Stimulated activated naive B cell treated with anti-CD40 and anti-IgM and Interleukin-4, amounts not matched to agents 10 μg/mL and 1 μg/mL and 100 μg/mL, for 72 hours (primary cell): ENCODE measurements around the gene AGXT.

ENCODE experiments used
- ATAC-seq, 2 donors: fragments of 150-1000 bp; cut with Tn5 transposase; replicated peaks; 2 replicates each; pipeline ENCODE4 v1.10.0; 2021; ENCODE audit warnings: moderate library complexity in 1 of 2
- DNase-seq: peaks from one replicate; pipeline ENCODE4 v3.0.0; 2021
- H3K27ac Mint-ChIP-seq: one replicate; pipeline ENCODE4 v1.8.0; 2022; ENCODE audit warnings: mild to moderate bottlenecking, mixed read lengths
- H3K27me3 Mint-ChIP-seq, 2 donors: one replicate each; pipeline ENCODE4 v1.8.0; 2022; ENCODE audit warnings: mixed read lengths in 2 of 2
- H3K36me3 Mint-ChIP-seq, 2 donors: one replicate each; pipeline ENCODE4 v1.8.0; 2022; ENCODE audit warnings: mixed read lengths in 2 of 2, mild to moderate bottlenecking in 1 of 2
- H3K4me1 Mint-ChIP-seq, 2 donors: one replicate each; pipeline ENCODE4 v1.8.0; 2022; ENCODE audit warnings: mixed read lengths in 2 of 2, mild to moderate bottlenecking in 1 of 2
- H3K4me3 Mint-ChIP-seq, 2 donors: one replicate each; pipeline ENCODE4 v1.8.0; 2022; ENCODE audit warnings: mild to moderate bottlenecking in 2 of 2, mixed read lengths in 2 of 2, moderate library complexity in 1 of 2
- H3K9me3 Mint-ChIP-seq, 2 donors: one replicate each; pipeline ENCODE4 v1.8.0; 2022; ENCODE audit warnings: mixed read lengths in 2 of 2, mild to moderate bottlenecking in 1 of 2

Gene AGXT

DNA sequence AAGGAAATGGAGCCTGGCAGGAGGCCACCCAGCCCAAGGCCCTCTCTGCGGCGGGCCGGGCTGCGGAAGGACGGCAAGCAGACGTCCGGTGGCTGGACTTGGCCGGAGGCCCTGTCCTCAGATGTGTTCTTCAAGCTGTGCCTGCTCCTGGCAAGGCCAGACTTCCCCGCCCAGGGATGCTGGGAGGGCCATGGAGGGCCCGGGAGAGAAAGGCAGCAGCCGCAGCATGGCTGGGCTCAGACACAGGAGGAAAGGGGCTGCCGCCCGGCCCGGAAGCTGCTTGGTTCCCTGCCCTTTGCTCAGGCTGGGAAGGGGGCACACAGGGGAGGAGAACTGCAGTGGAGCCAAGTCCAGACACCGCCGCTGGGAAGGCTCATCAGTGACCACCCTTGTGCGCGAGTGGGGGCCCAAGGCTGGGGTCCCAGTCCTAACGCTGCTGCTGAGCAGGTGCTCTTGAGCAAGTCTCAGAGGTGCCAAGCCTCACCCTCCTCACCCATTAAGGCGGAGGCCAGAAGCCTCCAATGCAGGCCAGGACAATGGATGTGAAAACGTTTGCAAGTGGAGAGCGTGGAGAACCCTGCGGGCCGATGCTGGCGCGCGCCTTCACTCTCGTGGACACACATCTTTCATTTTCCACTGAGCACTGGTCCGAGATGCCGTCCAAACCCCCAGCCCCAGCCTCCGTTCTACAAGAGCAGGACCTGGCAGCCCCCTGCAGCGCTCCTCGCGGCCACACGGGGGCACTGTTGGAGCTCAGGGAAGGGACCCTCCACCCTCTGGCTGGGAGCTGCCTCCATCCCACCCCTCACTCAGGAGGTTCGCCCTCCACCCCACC is 45.4 kb downstream of the AGXT start:
- DNase-seq (peak; percentile 29), ATAC-seq (peak; percentile 56 to 57)
- Mint-ChIP-seq H3K4me3 (no peak overlapping the region), H3K27ac (no peak overlapping the region), H3K9me3 (no peaks in the 10 kb centered on the region), H3K36me3 (no peaks in the 10 kb centered on the region), H3K4me1 (peaks cover 10 to 21% of the 10 kb centered on the region in 2 donors), H3K27me3 (peaks cover 29 to 61% of the 10 kb centered on the region in 2 donors)

GRCh38 chr2:240914645-240915525 is 46.3 kb downstream of the AGXT start:
- no peak for DNase-seq
- H3K4me1 Mint-ChIP-seq: peaks cover 10 to 21% of the 10 kb centered on the region in 2 donors
- H3K4me3 Mint-ChIP-seq: no peak overlapping the region
- no peaks in the 10 kb centered on the region for H3K36me3 Mint-ChIP-seq
- no peak for ATAC-seq
- no peak overlapping the region for H3K27ac Mint-ChIP-seq
- H3K27me3 Mint-ChIP-seq: peaks cover 29 to 53% of the 10 kb centered on the region in 2 donors
- H3K9me3 Mint-ChIP-seq: no peaks in the 10 kb centered on the region

DNA sequence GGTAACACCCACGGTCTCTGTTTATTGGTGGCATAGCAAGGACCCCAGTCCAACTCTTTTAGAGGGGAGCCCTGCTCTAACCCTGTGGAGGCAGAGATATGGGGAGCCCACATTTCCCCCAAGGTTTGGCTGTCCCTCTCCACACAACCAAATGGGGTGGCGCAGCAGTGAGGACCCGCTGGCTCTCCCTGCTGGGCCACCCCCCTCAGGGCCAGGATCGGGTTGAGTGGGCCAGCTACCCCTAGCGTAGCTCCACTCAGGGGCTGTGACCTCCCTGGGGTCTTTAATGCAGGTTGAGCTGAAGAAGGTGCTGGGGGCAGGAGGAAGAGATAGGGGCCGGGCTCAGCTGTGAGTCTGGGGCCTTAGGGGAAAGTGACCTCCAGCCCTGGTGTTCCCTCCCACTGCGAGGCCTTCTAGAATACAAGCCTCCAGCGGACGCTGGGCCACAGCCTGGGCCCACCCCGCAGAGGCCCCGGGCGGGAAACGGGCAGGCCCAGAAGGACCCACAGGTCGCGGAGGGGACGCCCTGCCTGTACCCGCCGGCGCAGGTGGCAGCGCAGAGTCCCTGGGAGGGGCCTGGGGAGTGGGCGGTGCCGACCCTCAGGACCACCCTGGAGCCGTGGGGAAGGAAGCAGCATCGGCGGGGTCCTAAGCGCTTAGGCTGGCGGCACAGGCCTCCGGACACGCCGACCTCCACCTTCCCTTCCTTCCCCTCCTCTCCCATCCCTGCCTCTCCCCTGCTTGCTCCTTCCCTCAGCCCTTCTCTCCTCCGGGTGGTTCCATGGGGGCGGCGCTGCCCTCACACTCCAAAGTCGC is 47.1 kb downstream of the AGXT start:
- Mint-ChIP-seq H3K36me3 (no peaks in the 10 kb centered on the region), H3K27me3 (peaks cover 29 to 53% of the 10 kb centered on the region in 2 donors), H3K27ac (no peak overlapping the region), H3K4me3 (no peak overlapping the region), H3K4me1 (peaks cover 10 to 21% of the 10 kb centered on the region in 2 donors), H3K9me3 (no peaks in the 10 kb centered on the region)
- DNase-seq (no peak), ATAC-seq (no peak)

DNA sequence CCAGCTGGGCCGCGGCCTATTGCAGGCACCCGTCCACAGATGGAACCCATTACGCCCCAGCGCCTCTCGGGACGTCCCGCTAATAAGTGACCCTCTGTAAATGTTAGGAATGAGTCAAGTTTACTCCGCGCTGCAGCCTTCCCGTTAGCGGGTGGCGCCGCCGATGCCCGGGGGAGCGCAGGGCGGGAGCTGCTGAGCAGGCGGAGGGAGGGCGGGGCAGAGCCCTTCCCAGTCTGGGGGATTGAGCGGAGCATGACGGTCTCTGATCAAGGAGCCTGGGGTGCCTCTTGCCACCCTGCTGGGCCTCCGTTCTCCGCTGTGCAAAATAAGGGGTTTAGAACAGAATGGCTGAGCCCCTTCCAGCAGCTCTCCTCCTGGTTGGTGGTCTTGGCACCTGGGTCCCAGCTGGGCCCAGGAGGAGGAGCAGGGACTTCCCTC is 48.0 kb downstream of the AGXT start:
- no peak overlapping the region for H3K27ac Mint-ChIP-seq
- no peak for DNase-seq
- peak; percentile 53 to 63 for ATAC-seq

GRCh38 chr2:240917009-240917683 is 48.5 kb downstream of the AGXT start:
- no peak for ATAC-seq
- Mint-ChIP-seq H3K27me3 (peaks cover 26 to 49% of the 10 kb centered on the region in 2 donors), H3K27ac (no peak overlapping the region), H3K4me1 (peaks cover 10 to 21% of the 10 kb centered on the region in 2 donors), H3K4me3 (peak overlapping the region in 1 of 2 donors; percentile 41), H3K9me3 (no peaks in the 10 kb centered on the region), H3K36me3 (no peaks in the 10 kb centered on the region)
- DNase-seq: no peak

More for the DNA sequence above, 48.0 kb downstream of the AGXT start:
- Mint-ChIP-seq H3K4me1 (peaks cover 10 to 21% of the 10 kb centered on the region in 2 donors), H3K27me3 (peaks cover 29 to 53% of the 10 kb centered on the region in 2 donors), H3K9me3 (no peaks in the 10 kb centered on the region), H3K4me3 (peak overlapping the region; percentile 41 to 62), H3K36me3 (no peaks in the 10 kb centered on the region)

DNA sequence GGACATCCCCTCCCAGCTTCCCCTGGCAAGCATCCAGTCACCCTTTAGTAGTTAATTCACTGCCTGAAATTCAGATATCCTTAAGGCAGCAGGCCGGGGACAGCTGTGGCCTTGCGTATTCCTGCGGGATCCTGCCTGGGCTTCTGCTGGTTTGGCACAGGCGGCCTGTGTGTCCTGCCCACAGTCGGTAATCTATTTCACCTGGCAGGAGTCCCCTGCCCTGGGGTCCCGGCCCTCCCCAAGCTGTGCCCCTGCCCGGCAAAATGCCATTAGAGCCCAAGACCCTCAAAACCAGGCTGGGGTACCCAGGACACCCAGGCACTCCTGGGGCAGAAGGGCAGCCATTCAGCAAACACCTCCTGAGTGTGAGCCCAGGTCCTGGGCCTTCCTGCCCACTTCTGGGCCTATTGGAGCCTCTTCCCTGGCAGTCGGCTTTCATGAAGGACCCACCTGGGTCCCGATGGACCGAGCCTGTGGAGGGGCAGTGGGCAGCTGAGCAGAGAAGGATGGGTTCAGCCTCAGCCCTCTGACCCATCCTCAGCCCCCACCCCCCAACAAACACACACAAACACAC is 49.1 kb downstream of the AGXT start:
- H3K4me3 Mint-ChIP-seq: no peak overlapping the region
- H3K27ac Mint-ChIP-seq: no peak overlapping the region
- H3K36me3 Mint-ChIP-seq: no peaks in the 10 kb centered on the region

GRCh38 chr2:240918258-240919091 is 49.9 kb downstream of the AGXT start:
- H3K27ac Mint-ChIP-seq: no peak overlapping the region
- no peak for DNase-seq
- ATAC-seq: no peak
- peaks cover 10 to 21% of the 10 kb centered on the region in 2 donors for H3K4me1 Mint-ChIP-seq
- no peaks in the 10 kb centered on the region for H3K36me3 Mint-ChIP-seq
- H3K27me3 Mint-ChIP-seq: peaks cover 14 to 37% of the 10 kb centered on the region in 2 donors
- H3K4me3 Mint-ChIP-seq: no peak overlapping the region
- H3K9me3 Mint-ChIP-seq: no peaks in the 10 kb centered on the region

More for the DNA sequence above, 49.1 kb downstream of the AGXT start:
- DNase-seq: no peak
- Mint-ChIP-seq H3K27me3 (peaks cover 21 to 43% of the 10 kb centered on the region in 2 donors), H3K4me1 (peaks cover 10 to 21% of the 10 kb centered on the region in 2 donors), H3K9me3 (no peaks in the 10 kb centered on the region)
- no peak for ATAC-seq

DNA sequence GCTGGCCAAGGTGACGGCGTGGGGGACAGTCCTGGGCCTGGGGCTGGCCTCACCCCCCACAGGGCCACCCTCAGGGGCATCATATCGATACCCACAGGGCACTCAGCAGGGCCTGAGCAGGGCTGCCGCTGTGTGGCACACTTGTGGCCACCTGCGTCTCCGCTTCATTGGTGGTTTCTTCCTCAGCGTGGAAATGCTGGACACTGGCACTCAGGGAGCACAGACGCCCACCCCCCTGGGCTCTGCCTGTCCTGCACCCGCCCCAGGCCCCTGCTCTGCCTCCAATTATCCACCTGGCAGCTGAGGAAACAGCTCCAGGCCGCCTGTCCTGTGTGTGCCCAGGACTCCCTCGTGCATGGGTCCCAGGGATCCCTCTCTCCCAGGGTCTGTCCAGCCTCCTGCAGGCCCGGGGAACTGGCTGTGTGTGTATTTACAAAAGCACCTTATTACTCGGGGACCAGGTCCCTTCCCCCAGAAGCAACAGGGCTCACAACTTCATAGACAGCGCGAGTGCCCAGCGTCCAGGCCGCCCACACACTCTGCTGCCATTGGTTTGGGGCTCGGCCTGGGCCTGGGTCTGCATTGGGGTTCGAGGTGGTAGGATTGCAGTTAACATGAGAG is 50.6 kb downstream of the AGXT start:
- Mint-ChIP-seq H3K36me3 (no peaks in the 10 kb centered on the region), H3K27me3 (peaks cover 14 to 30% of the 10 kb centered on the region in 2 donors), H3K4me3 (no peak overlapping the region), H3K9me3 (no peaks in the 10 kb centered on the region), H3K4me1 (peaks cover 10 to 21% of the 10 kb centered on the region in 2 donors), H3K27ac (no peak overlapping the region)
- ATAC-seq (no peak), DNase-seq (no peak)

- no peaks in the 10 kb centered on the region for H3K9me3 Mint-ChIP-seq
- H3K4me1 Mint-ChIP-seq: peaks cover 10 to 17% of the 10 kb centered on the region in 2 donors
- H3K27me3 Mint-ChIP-seq: peaks cover 10 to 23% of the 10 kb centered on the region in 2 donors
- H3K36me3 Mint-ChIP-seq: no peaks in the 10 kb centered on the region
- DNase-seq: no peak
- H3K4me3 Mint-ChIP-seq: no peak overlapping the region
- no peak overlapping the region for H3K27ac Mint-ChIP-seq
- no peak for ATAC-seq
Measured at GRCh38 chr2:240919786-240920782, 51.5 kb downstream of the AGXT start.

DNA sequence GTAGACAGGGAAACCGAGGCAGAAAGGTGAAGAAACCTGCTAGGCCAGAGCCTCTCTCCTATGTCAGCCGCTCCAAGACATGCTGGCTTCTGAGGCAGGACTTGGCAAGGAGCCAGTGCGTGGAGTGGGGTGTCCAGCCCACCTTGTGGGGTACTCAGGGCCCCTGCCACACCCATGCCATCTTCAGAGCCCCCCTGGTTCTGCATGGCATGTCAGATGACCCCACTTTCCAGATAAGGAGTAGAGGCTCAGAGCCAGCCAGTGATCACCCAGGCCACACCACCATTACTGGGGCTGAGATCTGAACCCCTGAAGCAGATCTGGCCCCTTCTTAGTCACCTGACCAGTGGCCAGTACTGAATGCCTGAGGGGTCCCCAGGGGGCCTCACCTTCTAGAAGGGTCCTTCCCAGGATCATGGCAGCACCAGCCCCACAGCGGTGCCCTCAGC is 52.2 kb downstream of the AGXT start:
- peaks cover 7 to 11% of the 10 kb centered on the region in 2 donors for H3K4me1 Mint-ChIP-seq
- no peak for DNase-seq
- H3K27ac Mint-ChIP-seq: no peak overlapping the region
- no peaks in the 10 kb centered on the region for H3K9me3 Mint-ChIP-seq
- no peaks in the 10 kb centered on the region for H3K36me3 Mint-ChIP-seq
- H3K4me3 Mint-ChIP-seq: no peak overlapping the region
- H3K27me3 Mint-ChIP-seq: peaks cover 3 to 17% of the 10 kb centered on the region in 2 donors
- no peak for ATAC-seq

DNA sequence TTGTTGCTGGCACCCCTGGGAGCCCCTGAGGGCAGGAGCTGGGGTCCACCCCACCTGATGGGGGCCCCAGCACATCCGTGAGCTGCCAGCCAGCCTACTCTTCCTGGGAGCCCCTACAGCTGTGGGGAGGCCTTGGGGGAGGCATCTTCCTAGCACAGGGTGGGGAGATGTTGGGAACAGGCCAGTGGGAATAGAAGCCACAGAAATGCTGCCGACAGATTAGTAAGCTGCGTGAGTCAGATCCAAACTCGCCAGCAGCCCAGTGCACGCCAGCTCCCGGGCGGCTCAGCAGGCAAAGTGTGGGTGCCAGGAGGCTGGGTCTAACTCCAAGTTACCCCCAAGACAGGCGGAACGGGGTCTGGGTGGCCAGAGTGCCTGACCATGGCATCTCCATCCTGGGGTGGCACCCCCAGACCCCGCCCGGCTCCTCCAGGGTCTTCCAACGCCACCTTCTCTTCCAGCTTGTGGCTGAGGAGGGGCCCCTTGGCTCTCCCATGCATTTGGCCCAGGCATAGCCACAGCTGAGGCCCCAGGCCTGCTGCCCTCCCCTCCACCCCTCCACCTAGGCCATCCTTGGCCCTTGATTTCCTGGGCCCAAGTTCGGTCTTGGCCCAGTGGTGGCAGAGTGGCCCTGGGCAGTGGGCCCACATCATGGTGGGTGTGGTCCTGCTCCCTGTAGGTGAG is 52.8 kb downstream of the AGXT start:
- peaks cover 3 to 10% of the 10 kb centered on the region in 2 donors for H3K27me3 Mint-ChIP-seq
- H3K27ac Mint-ChIP-seq: no peak overlapping the region
- DNase-seq (no peak), ATAC-seq (no peak)
- H3K4me1 Mint-ChIP-seq: peaks cover 6 to 8% of the 10 kb centered on the region in 2 donors
- no peaks in the 10 kb centered on the region for H3K9me3 Mint-ChIP-seq
- no peaks in the 10 kb centered on the region for H3K36me3 Mint-ChIP-seq
- H3K4me3 Mint-ChIP-seq: no peak overlapping the region
